ENCODE measurements around the gene SPN.
"Not testable (repeated sequence)": the region's sequence is repeated elsewhere in the genome, so short reads cannot be mapped to it uniquely, and the experiment has no call there.

GRCh38 chr16:29667322-29667610 lies 4.2 kb downstream of the SPN start:
- TF ChIP-seq SMC3 (IDR thresholded peaks at IDR 0.05; ENCODE audit: low read depth, low read length); MAX (IDR thresholded peaks at IDR 0.05; ENCODE audit: low read depth); MXI1 (IDR thresholded peaks at IDR 0.05; ENCODE audit: low read depth, low read length); CTCF (IDR thresholded peaks at IDR 0.05); NFIC (IDR thresholded peaks at IDR 0.05; ENCODE audit: borderline replicate concordance); POLR2AphosphoS5 (IDR thresholded peaks at IDR 0.05; ENCODE audit: low read depth, low read length); PBX3 (IDR thresholded peaks at IDR 0.05); USF2 (IDR thresholded peaks at IDR 0.05; ENCODE audit: borderline replicate concordance, low read depth, low read length); SIN3A (IDR thresholded peaks at IDR 0.05; ENCODE audit: borderline replicate concordance, low read depth, low read length); RXRA (IDR thresholded peaks at IDR 0.05; ENCODE audit: borderline replicate concordance, low read depth); REST (IDR thresholded peaks at IDR 0.05; ENCODE audit: low read depth, low read length); USF1 (IDR thresholded peaks at IDR 0.05; ENCODE audit: borderline replicate concordance, low read depth); GATA2 (CRISPR knock-in tag; IDR thresholded peaks at IDR 0.05): not testable (repeated sequence)

All from SK-N-SH (cell line).